Liver (tissue), 3 donors: ENCODE results near the gene PRDM10.

Experiments
- HNF4G ChIP-seq: IDR thresholded peaks from 2 replicates; pipeline ENCODE4 v1.6.1; 2016; ENCODE audit warnings: antibody characterized with exemption
- RAD21 ChIP-seq, 2 donors: IDR thresholded peaks; 2 replicates each; pipeline ENCODE4 v1.6.1; 2016; ENCODE audit warnings: antibody characterized with exemption in 2 of 2, mild to moderate bottlenecking in 2 of 2
- YY1 ChIP-seq: IDR thresholded peaks from 2 replicates; pipeline ENCODE4 v1.6.1; 2016; ENCODE audit warnings: antibody characterized with exemption, mild to moderate bottlenecking
- ZBTB33 ChIP-seq: IDR thresholded peaks from 2 replicates; pipeline ENCODE4 v1.6.1; 2016; ENCODE audit warnings: antibody characterized with exemption
- TF ChIP-seq, protein P1 (sequence below): fragments of 150-350 bp; IDR thresholded peaks from 2 replicates; pipeline ENCODE4 v1.5.1; 2017; ENCODE audit warnings: improper control_type of control experiment, low read depth, low read length; ENCODE audit not compliant: missing input control
- TF ChIP-seq, protein P2 (sequence below): IDR thresholded peaks from 2 replicates; pipeline ENCODE4 v1.6.1; 2016; ENCODE audit warnings: antibody characterized with exemption, mild to moderate bottlenecking
- TF ChIP-seq, protein P3 (sequence below): IDR thresholded peaks from 2 replicates; pipeline ENCODE4 v1.6.1; 2016; ENCODE audit warnings: antibody characterized with exemption
- donor health status: healthy.
- donor health status: healthy.

GRCh38 chr11:129905402-129905801 is 97.2 kb downstream of the PRDM10 start:
- TF ChIP-seq, protein P1, sequence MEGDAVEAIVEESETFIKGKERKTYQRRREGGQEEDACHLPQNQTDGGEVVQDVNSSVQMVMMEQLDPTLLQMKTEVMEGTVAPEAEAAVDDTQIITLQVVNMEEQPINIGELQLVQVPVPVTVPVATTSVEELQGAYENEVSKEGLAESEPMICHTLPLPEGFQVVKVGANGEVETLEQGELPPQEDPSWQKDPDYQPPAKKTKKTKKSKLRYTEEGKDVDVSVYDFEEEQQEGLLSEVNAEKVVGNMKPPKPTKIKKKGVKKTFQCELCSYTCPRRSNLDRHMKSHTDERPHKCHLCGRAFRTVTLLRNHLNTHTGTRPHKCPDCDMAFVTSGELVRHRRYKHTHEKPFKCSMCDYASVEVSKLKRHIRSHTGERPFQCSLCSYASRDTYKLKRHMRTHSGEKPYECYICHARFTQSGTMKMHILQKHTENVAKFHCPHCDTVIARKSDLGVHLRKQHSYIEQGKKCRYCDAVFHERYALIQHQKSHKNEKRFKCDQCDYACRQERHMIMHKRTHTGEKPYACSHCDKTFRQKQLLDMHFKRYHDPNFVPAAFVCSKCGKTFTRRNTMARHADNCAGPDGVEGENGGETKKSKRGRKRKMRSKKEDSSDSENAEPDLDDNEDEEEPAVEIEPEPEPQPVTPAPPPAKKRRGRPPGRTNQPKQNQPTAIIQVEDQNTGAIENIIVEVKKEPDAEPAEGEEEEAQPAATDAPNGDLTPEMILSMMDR = no peak
- TF ChIP-seq, protein P2, sequence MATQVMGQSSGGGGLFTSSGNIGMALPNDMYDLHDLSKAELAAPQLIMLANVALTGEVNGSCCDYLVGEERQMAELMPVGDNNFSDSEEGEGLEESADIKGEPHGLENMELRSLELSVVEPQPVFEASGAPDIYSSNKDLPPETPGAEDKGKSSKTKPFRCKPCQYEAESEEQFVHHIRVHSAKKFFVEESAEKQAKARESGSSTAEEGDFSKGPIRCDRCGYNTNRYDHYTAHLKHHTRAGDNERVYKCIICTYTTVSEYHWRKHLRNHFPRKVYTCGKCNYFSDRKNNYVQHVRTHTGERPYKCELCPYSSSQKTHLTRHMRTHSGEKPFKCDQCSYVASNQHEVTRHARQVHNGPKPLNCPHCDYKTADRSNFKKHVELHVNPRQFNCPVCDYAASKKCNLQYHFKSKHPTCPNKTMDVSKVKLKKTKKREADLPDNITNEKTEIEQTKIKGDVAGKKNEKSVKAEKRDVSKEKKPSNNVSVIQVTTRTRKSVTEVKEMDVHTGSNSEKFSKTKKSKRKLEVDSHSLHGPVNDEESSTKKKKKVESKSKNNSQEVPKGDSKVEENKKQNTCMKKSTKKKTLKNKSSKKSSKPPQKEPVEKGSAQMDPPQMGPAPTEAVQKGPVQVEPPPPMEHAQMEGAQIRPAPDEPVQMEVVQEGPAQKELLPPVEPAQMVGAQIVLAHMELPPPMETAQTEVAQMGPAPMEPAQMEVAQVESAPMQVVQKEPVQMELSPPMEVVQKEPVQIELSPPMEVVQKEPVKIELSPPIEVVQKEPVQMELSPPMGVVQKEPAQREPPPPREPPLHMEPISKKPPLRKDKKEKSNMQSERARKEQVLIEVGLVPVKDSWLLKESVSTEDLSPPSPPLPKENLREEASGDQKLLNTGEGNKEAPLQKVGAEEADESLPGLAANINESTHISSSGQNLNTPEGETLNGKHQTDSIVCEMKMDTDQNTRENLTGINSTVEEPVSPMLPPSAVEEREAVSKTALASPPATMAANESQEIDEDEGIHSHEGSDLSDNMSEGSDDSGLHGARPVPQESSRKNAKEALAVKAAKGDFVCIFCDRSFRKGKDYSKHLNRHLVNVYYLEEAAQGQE = no peak
- TF ChIP-seq ZBTB33 (no peak), RAD21 (IDR thresholded peaks at IDR 0.05) (no peak), YY1 (no peak), HNF4G (no peak)
- TF ChIP-seq, protein P3, sequence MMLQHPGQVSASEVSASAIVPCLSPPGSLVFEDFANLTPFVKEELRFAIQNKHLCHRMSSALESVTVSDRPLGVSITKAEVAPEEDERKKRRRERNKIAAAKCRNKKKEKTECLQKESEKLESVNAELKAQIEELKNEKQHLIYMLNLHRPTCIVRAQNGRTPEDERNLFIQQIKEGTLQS = no peak
